Astrocyte of the cerebellum (primary cell): ENCODE results near the gene CFAP119.

ENCODE experiments used
- DNase-seq: peaks from one replicate; pipeline ENCODE4 v3.0.0-alpha.2; 2011; ENCODE audit warnings: low read depth
- H3K4me3 ChIP-seq: 2 replicates; pipeline ENCODE4 v1.5.1; 2011; ENCODE audit warnings: mild to moderate bottlenecking, low read depth, low read length, moderate library complexity
- in situ Hi-C: cut with HindIII; loops from 2 replicates; pipeline ENCODE4 v1.10.0; 2017; ENCODE audit warnings: low sequenced_read_pairs
- TF ChIP-seq, protein P1 (sequence below): IDR thresholded peaks from 2 replicates; pipeline ENCODE4 v1.5.1; 2012; ENCODE audit warnings: low read length, low read depth, moderate library complexity, mild to moderate bottlenecking; ENCODE audit errors: missing control alignments

CFAP119 gene

DNA sequence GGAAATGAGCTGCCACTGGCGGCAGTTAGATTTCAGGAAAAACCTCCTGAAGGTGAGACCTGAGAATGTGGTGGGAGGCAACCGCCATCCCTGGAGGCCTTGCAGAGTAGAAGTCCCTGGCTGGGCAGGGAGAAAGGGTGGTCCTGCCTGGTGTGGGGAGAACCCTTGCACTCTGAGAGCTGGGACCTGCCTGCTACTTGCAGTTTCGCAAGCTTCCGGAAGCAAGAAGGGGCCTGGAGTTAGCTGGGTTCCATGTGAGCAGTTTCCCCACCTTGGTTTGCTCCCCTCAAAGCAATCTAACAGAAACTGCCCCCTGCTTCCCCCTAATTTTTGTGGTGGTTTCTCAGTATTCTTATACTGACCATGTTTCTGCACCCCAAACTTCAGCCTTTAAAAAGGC, 18.7 kb upstream of the CFAP119 start:
- in situ Hi-C loops, result loop anchor here (10.0 kb wide), 1 partner anchor 94 kb away; no protein-coding TSS in a partner anchor
- TF ChIP-seq, protein P1, sequence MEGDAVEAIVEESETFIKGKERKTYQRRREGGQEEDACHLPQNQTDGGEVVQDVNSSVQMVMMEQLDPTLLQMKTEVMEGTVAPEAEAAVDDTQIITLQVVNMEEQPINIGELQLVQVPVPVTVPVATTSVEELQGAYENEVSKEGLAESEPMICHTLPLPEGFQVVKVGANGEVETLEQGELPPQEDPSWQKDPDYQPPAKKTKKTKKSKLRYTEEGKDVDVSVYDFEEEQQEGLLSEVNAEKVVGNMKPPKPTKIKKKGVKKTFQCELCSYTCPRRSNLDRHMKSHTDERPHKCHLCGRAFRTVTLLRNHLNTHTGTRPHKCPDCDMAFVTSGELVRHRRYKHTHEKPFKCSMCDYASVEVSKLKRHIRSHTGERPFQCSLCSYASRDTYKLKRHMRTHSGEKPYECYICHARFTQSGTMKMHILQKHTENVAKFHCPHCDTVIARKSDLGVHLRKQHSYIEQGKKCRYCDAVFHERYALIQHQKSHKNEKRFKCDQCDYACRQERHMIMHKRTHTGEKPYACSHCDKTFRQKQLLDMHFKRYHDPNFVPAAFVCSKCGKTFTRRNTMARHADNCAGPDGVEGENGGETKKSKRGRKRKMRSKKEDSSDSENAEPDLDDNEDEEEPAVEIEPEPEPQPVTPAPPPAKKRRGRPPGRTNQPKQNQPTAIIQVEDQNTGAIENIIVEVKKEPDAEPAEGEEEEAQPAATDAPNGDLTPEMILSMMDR, result no peak
- DNase-seq, result no peak
- H3K4me3 ChIP-seq, result no peak overlapping the region

GRCh38 chr16:30780021-30780420, 18.2 kb upstream of the CFAP119 start:
- H3K4me3 ChIP-seq, result no peak overlapping the region
- in situ Hi-C loops, result loop anchor here (10.0 kb wide), 1 partner anchor 95 kb away; no protein-coding TSS in a partner anchor
- DNase-seq, result no peak
- TF ChIP-seq, protein P1, result no peak

- TF ChIP-seq, protein P1, result no peak
- no peak for DNase-seq
- in situ Hi-C loops, result no loop called here
- H3K4me3 ChIP-seq, result no peak overlapping the region
Observed at GRCh38 chr16:30779596-30779995, 17.7 kb upstream of the CFAP119 start.

DNA sequence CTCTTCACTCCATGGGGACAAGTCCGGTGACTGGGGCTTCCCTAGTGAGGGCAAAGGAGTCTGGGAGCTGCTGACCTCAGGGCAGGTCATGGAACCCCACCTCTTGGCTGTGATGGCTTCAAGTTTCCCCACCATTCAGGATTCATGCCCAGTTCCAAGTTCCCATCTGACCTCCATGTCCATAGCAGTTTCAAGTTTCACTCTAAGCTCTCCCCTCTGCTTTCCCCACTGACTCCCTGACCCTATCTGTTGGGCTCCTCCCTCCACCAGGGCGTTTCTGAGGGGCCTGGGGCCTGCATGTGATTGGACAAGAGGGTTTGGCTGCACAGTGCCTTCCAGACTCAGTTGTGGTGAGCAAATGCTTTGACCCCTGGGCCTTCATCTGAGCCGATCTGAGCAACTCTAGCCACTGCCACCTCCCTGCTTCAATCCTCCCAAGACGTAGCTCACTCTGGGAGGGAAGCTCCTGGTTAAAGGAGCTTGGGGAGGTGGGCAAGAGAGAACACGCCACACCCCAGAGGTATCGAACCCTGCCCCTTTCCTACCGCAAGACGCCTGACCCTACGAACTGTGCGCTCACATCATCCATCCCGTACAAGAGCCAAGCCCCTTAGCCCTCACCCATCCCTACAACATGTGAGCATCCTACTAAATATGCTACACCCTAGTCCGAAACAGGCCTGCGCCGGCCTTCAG, 16.8 kb upstream of the CFAP119 start:
- TF ChIP-seq, protein P1, result no peak
- H3K4me3 ChIP-seq, result no peak overlapping the region
- in situ Hi-C loops, result no loop called here
- no peak for DNase-seq

GRCh38 chr16:30777591-30778297, 15.9 kb upstream of the CFAP119 start:
- H3K4me3 ChIP-seq, result no peak overlapping the region
- in situ Hi-C loops, result no loop called here
- DNase-seq, result no peak
- TF ChIP-seq, protein P1, result no peak

DNA sequence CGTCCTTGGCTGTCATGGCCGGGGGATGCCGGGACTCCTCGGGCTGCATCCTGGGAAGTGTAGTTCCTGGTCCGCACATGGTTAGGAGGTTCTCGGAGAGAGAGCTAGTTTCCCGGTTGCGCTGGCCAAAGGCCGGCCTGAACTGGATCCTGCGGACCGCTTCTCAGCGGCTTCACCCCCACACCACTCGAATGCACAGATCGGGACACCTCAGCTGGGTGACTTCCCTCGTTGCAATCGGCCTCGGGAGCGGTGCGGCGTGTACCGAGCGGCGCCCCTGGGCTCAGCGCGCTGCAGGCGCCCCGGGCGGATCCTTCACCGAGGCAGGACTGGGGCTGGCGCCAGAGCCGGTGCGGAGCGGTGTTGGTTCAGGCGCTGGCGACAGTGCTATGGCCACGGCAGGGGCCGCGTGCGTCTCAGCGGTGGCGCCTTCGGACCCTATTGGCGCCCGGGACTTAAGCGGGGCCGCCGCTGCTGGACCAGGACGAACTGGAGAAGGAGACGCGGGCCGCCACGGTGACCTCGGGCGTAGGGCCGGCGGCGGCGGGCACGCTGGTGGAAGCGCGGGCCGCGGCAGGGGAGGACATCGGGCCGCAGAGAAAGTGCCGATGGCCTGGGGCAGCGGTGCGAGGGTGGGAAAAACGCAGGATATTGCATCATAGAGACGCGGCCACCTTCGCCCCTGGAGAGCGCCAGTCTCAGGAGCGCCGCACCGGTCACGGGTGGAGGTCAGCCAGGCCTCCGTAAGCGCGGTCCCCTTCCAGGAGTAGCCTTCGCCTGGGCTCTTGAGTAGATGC, 13.7 kb upstream of the CFAP119 start:
- H3K4me3 ChIP-seq, result peak overlapping the region; percentile 76
- TF ChIP-seq, protein P1, result no peak
- DNase-seq, result peak; percentile 38
- in situ Hi-C loops, result no loop called here
